GM12878 (cell line): ENCODE measurements around the gene ORM2. TPM values are rescaled to one million over a fixed set of nuclear protein-coding genes. Genes with fewer than 3 reads are reported as not detected.

ENCODE experiments used
- BACH1 ChIP-seq: fragments of 450-650 bp; IDR thresholded peaks from 2 replicates; pipeline ENCODE4 v1.6.1; 2017; ENCODE audit warnings: mild to moderate bottlenecking, borderline replicate concordance
- CHD1 ChIP-seq: IDR thresholded peaks from 2 replicates; pipeline ENCODE4 v1.6.1; 2012; ENCODE audit warnings: low read depth, low read length, improper control_type of control experiment
- DPF2 ChIP-seq: fragments of 450-650 bp; IDR thresholded peaks from 2 replicates; pipeline ENCODE4 v1.6.1; 2017; ENCODE audit warnings: mild to moderate bottlenecking
- FOS ChIP-seq: IDR thresholded peaks from 3 replicates; pipeline ENCODE4 v1.6.1; 2011; ENCODE audit warnings: borderline replicate concordance; ENCODE audit not compliant: insufficient read length; ENCODE audit errors: extremely low read depth
- HDGF ChIP-seq: fragments of 450-650 bp; IDR thresholded peaks from 2 replicates; pipeline ENCODE4 v1.6.1; 2016; ENCODE audit warnings: antibody characterized with exemption
- IKZF2 ChIP-seq, 2 experiments: fragments of 450-650 bp; IDR thresholded peaks; 2 replicates each; pipeline ENCODE4 v1.6.1; 2017; ENCODE audit warnings: mild to moderate bottlenecking in 2 of 2, moderate library complexity in 2 of 2
- JUNB ChIP-seq: IDR thresholded peaks from 2 replicates; pipeline ENCODE4 v1.6.1; 2016; ENCODE audit warnings: antibody characterized with exemption, mild to moderate bottlenecking
- KAT2A ChIP-seq: conservative IDR thresholded peaks from 2 replicates; pipeline ENCODE4 v1.6.1; 2011; ENCODE audit warnings: low read depth, low read length; ENCODE audit not compliant: control insufficient read depth
- KLF5 ChIP-seq: fragments of 450-650 bp; IDR thresholded peaks from 2 replicates; pipeline ENCODE4 v1.6.1; 2014; ENCODE audit warnings: mild to moderate bottlenecking; ENCODE audit not compliant: partially characterized antibody
- LARP7 ChIP-seq: fragments of 450-650 bp; IDR thresholded peaks from 2 replicates; pipeline ENCODE4 v1.6.1; 2017; ENCODE audit warnings: mild to moderate bottlenecking
- MLLT1 ChIP-seq: fragments of 450-650 bp; IDR thresholded peaks from 2 replicates; pipeline ENCODE4 v1.6.1; 2016; ENCODE audit warnings: mild to moderate bottlenecking
- MXI1 ChIP-seq: fragments of 150-350 bp; IDR thresholded peaks from 2 replicates; pipeline ENCODE4 v1.6.1; 2011; ENCODE audit warnings: low read depth, mild to moderate bottlenecking, inconsistent platforms, low read length, improper control_type of control experiment
- NFYA ChIP-seq: IDR thresholded peaks from 2 replicates; pipeline ENCODE4 v1.6.1; 2011; ENCODE audit warnings: low read depth, mild to moderate bottlenecking, low read length, improper control_type of control experiment, borderline replicate concordance
- NR2C1 ChIP-seq: fragments of 450-650 bp; IDR thresholded peaks from 2 replicates; pipeline ENCODE4 v1.6.1; 2017; ENCODE audit warnings: antibody characterized with exemption, mild to moderate bottlenecking, moderate library complexity
- PAX5 ChIP-seq: IDR thresholded peaks from 2 replicates; pipeline ENCODE4 v1.6.1; 2011; ENCODE audit warnings: low read depth, low read length, borderline replicate concordance
- PML ChIP-seq: IDR thresholded peaks from 2 replicates; pipeline ENCODE4 v1.6.1; 2012; ENCODE audit warnings: low read length, inconsistent platforms
- POLR2AphosphoS2 ChIP-seq: IDR thresholded peaks from 2 replicates; pipeline ENCODE4 v1.6.1; 2011; ENCODE audit warnings: low read depth, mild to moderate bottlenecking, low read length, improper control_type of control experiment, moderate library complexity
- RELA ChIP-seq: fragments of 450-650 bp; IDR thresholded peaks from 2 replicates; pipeline ENCODE4 v1.8.0; 2014; ENCODE audit warnings: borderline replicate concordance; ENCODE audit not compliant: partially characterized antibody
- RUNX3 ChIP-seq: IDR thresholded peaks from 2 replicates; pipeline ENCODE4 v1.6.1; 2012; ENCODE audit warnings: low read length, inconsistent platforms
- SIN3A ChIP-seq: IDR thresholded peaks from 2 replicates; pipeline ENCODE4 v1.6.1; 2012; ENCODE audit warnings: low read depth, low read length, improper control_type of control experiment
- SKIL ChIP-seq: fragments of 450-650 bp; IDR thresholded peaks from 2 replicates; pipeline ENCODE4 v1.6.1; 2017; ENCODE audit warnings: mild to moderate bottlenecking, low read depth, inconsistent platforms; ENCODE audit not compliant: poor library complexity, severe bottlenecking
- SMC3 ChIP-seq: IDR thresholded peaks from 2 replicates; pipeline ENCODE4 v1.6.1; 2011; ENCODE audit warnings: low read length, improper control_type of control experiment, borderline replicate concordance
- SREBF1 ChIP-seq: IDR thresholded peaks from 2 replicates; pipeline ENCODE4 v1.6.1; 2012; ENCODE audit warnings: mild to moderate bottlenecking, low read length
- SRF ChIP-seq, 2 experiments: IDR thresholded peaks; 2 replicates each; pipeline ENCODE4 v1.6.1; 2011; ENCODE audit warnings: low read depth in 2 of 2, low read length in 2 of 2, mild to moderate bottlenecking in 1 of 2, moderate library complexity in 1 of 2
- STAT3 ChIP-seq: IDR thresholded peaks from 2 replicates; pipeline ENCODE4 v1.6.1; 2011; ENCODE audit warnings: low read depth, low read length, improper control_type of control experiment
- TBL1XR1 ChIP-seq: IDR thresholded peaks from 2 replicates; pipeline ENCODE4 v1.6.1; 2012; ENCODE audit warnings: low read depth, low read length, improper control_type of control experiment
- TCF12 ChIP-seq: IDR thresholded peaks from 2 replicates; pipeline ENCODE4 v1.6.1; 2011; ENCODE audit warnings: low read depth, mild to moderate bottlenecking, low read length
- TCF3 ChIP-seq: IDR thresholded peaks from 2 replicates; pipeline ENCODE4 v1.6.1; 2012; ENCODE audit warnings: low read depth, mild to moderate bottlenecking, low read length, borderline replicate concordance; ENCODE audit not compliant: insufficient read depth
- TCF7 ChIP-seq: IDR thresholded peaks from 2 replicates; pipeline ENCODE4 v1.6.1; 2014; ENCODE audit warnings: antibody characterized with exemption, borderline replicate concordance
- YBX1 ChIP-seq: fragments of 450-650 bp; IDR thresholded peaks from 2 replicates; pipeline ENCODE4 v1.6.1; 2016; ENCODE audit warnings: antibody characterized with exemption
- YY1 ChIP-seq: IDR thresholded peaks from 2 replicates; pipeline ENCODE4 v1.6.1; 2011; ENCODE audit warnings: low read depth, mild to moderate bottlenecking, low read length
- ZSCAN29 ChIP-seq: fragments of 450-650 bp; IDR thresholded peaks from 2 replicates; pipeline ENCODE4 v1.6.1; 2017; ENCODE audit warnings: mild to moderate bottlenecking, moderate library complexity
- polyA plus RNA-seq, 11 experiments: library from polyadenylated mRNA; depleted of rRNA in 4 of 11; unstranded in 6 of 11; stranded (reverse) in 5 of 11; fragments of >200 nt; fragmentation: Nextera tagmentation in 4 of 11; fragmentation: Illumina TruSeq in 1 of 11; extraction: Ambion mirVana in 4 of 11; extraction: Trizol in 1 of 11; gene quantifications; 1 replicate in 1 of 11; 2 replicates in 10 of 11; pipeline versions ENCODE4 v1.2.1 to v1.2.3, GENCODE V29; 2011 to 2016; ENCODE audit warnings: inconsistent platforms in 2 of 11, missing spikeins in 2 of 11, low read depth in 1 of 11
- total RNA-seq, 4 experiments: library from RNA; depleted of rRNA in 3 of 4; stranded (reverse); fragments of >200 nt in 3 of 4; fragmentation: Illumina TruSeq in 1 of 4; extraction: Trizol in 1 of 4; gene quantifications; 2 replicates each; pipeline versions ENCODE4 v1.2.1 to v1.2.3, GENCODE V29; 2013 to 2021

ORM2 gene
- total and polyA plus RNA-seq, 10 of the 15 experiments (the other 5 are each of a cell fraction or from before 2014, with no cell fraction given), result 0.64 TPM; not detected in 9

GRCh38 chr9:114339130-114339908 is 9.7 kb downstream of the ORM2 start (continued):
- TF ChIP-seq SIN3A, result no peak
- TF ChIP-seq PAX5, result no peak
- no peak for TF ChIP-seq CHD1
- peak; percentile 42 for TF ChIP-seq RELA
- TF ChIP-seq STAT3, result no peak
- TF ChIP-seq YBX1, result no peak
- TF ChIP-seq SRF (IDR thresholded peaks at IDR 0.05; ENCODE audit: low read depth in 2 of 2, low read length in 2 of 2), result no peak
- TF ChIP-seq NR2C1, result no peak
- TF ChIP-seq DPF2, result no peak
- TF ChIP-seq ZSCAN29, result no peak
- no peak for TF ChIP-seq IKZF2 (IDR thresholded peaks at IDR 0.05)
- 0 out of 2 replicates have a peak, but pooled peaks have one; percentile 60 for TF ChIP-seq MLLT1
- no peak for TF ChIP-seq BACH1
- TF ChIP-seq HDGF, result no peak
- no peak for TF ChIP-seq KAT2A
- TF ChIP-seq MXI1, result no peak
- TF ChIP-seq POLR2AphosphoS2, result no peak
- TF ChIP-seq TCF12, result no peak
- 0 out of 2 replicates have a peak, but pooled peaks have one; percentile 50 for TF ChIP-seq YY1
- TF ChIP-seq KLF5, result no peak
- no peak for TF ChIP-seq TCF3
- no peak for TF ChIP-seq LARP7
- peak; percentile 34; the same call in 1 of the 2 replicates for TF ChIP-seq RUNX3
- no peak for TF ChIP-seq SREBF1
- no peak for TF ChIP-seq PML
- TF ChIP-seq SKIL, result peak; percentile 58
- TF ChIP-seq JUNB, result 0 out of 2 replicates have a peak, but pooled peaks have one; percentile 22
- peak; percentile 82; the same call in 1 of the 2 replicates for TF ChIP-seq SMC3
- TF ChIP-seq NFYA, result no peak
- no peak for TF ChIP-seq TCF7
- TF ChIP-seq FOS, result no peak
- no peak for TF ChIP-seq TBL1XR1
